GM21526 (cell line): ENCODE data around the gene ELF1.
A peak's percentile ranks its signal among the peaks of the same experiment; 100 is the strongest.
"Not testable (repeated sequence)": the region's sequence is repeated elsewhere in the genome, so short reads cannot be mapped to it uniquely, and the experiment has no call there.

Source experiments
- ATAC-seq: cut with Tn5 transposase; IDR thresholded peaks from one replicate; pipeline ENCODE4 v1.9.1; 2021; ENCODE audit warnings: moderate library complexity; ENCODE audit not compliant: unreplicated experiment, low FRiP score

ELF1 gene

DNA sequence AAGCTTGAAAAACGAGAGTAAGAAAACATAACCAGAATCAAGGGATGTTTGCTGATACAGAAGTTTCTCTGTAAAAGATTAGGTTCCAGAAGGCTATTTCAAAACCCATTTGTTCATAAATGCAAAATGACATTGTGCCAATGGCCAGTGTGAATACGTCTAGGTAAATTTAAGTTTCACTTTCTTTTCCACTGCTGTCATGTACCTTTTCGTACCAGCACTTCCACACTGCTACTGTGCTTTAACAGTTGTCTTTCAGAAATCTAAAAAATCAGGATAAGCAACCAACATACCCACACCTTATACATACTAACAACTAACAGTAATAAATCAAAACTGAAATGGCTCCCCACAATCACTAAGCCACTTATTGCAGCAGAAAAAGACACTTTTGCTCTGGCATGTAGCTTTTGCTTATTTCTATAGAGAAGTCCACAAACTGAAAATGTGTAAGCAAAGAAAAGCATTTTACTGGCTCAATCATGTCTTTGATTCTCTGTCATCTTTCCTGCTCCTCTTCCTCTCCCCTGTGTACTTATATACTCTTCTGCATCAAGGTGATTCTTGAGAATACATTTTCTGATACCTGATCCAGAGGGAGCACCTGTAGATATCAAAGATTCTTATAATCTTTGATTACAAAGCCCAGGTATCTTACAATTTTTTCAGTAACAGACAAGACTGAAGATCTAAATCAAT lies 34.3 kb downstream of the ELF1 start:
- ATAC-seq = peak; percentile 35

DNA sequence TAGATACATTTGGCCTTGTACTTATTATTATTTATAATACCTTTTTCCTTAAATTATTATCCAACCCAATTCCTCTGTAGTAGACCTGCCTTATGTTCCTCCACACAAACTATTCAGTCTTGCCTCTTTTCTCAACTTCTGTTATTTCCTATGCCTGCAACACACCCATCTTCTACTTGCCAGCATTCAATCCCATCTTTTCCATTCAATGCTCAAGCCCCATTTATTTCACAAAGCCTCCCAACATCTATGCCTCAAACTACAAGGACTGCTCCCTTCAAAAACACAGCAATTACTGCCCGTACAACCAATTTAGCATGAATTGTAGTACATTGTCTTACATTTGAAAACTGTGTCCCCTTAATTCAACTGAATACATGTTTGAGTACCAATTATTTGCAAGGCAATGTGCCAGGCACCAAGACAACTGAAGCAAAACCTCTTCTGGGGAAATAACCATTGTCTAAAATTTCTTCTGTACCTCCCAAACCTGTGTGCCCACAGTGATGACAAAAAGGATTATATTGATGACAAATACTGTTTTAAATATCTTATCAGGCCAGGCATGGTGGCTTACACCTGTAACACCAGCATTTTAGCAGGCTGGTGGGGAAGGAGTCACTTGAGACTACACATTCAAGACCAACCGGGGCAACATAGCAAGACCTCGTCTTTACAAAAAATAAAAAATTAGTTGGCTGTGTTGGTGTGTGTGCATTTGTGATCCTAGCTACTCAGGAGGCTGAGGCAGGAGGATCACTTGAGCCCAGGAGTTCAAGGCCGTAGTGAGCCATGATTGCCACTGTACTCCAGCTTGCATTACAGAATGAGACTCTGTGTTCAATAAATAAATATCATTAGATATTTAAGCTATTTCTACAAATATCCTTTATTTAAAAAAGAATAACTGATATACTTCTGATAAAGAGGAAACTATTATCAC lies 35.1 kb downstream of the ELF1 start:
- ATAC-seq = no peak

DNA sequence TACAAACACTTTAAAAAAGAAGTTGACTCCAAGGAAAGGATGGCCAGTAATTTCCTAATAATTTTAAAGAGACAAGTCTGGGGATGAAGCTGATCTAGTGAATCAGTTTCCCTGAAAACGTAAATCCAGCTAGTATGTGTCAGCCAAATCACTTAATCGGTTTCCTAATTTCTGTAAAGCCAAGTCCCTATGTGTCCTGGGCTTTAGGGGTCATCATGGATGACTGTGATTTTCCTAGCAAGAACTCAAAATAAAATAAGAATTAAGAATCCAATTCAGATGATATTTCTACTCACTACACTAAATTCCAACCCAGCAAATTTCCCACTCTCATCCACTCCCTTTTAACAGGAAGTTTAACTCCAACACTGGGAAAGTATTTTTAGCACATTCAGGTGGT lies 35.9 kb downstream of the ELF1 start:
- no peak for ATAC-seq

DNA sequence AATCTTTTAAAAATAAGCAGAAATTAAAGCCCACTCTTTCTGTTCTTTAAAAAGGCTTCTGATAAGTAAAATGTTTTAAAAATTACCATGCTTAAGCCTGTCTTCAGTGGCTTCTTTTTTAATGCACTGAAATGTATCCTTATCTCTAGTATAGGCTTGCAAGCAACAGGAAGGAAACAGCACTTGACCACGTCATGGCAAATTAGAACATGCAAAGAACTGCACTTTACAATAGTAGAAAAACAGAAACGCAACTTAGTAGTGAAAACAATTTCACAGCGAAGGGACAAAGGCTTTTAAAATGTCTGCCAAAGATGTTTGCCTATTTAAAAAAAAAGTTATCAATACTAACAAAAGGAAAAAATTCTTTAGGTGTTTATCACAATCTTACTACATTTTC lies 36.3 kb downstream of the ELF1 start:
- ATAC-seq = peak; percentile 52

DNA sequence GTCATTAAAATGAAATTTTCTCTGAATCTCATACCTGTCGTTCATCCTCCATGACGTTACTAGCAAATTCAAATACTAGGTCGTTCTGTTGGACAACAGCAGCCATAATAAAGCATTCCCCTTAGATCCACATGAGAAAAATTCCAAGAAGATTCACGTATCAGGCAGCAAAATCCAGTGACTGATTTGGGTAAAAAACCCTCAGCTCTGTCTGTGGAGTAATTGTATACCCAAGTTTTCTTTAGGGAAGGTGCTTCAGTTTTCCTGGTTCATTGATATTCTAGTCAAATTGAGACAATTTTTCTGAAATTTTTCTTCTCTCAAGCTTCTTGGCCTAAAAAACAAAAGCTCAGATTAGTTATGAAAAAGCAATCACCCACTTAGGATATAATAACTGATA lies 37.2 kb downstream of the ELF1 start:
- ATAC-seq = no peak

DNA sequence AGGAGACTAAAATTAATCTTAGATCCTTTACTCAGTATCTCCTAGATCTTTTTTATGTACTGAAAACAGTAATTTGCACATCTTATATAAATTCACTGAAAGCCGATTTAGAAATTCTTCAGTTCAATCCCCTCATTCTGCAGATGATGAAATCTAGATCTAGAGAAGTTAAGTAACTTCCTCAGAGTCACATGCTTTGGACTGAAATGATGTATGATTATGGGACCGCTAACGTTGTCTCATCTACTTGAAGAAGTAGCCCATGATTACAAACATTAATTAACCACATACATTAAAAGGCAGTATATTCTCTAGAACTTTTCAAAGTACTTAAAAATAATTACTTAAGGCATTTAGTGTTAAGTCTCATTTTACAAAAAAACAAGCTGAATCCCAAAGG lies 37.8 kb downstream of the ELF1 start:
- no peak for ATAC-seq

DNA sequence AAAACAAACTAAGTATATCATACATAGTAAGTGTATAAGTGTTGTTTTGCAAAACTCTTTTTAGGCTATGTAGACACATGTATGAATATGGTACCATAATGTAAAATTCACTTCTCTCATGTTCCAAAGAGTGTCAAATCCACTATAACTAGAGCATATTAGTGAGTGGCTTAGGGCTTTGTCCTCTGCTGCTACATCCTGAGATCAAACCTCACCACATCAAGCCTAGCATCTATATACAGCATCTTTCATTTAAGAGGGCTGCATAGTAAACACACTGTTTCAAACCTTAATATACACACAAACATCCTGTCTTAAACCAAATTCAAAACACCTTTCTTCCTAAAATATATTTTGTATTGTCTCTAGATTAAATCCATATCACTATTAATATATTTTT lies 38.7 kb downstream of the ELF1 start:
- no peak for ATAC-seq

DNA sequence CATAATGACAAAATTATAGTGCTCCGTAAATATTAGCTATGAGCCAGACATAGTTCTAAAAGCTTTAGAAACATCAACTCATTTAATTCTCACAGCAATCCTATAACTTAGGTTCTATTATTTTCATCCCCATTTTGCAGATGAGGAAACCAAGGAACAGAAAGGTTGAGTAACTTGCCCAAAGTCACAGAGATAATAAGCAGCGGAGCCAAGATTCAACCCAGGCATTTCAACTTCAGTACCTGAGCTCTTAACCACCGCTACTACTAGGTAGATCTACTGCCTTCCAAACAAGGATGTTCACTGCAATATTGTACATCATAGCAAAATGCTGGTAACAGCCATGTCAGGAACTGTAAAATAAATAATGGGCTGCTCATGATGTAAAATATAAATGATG lies 39.9 kb downstream of the ELF1 start:
- ATAC-seq = no peak

DNA sequence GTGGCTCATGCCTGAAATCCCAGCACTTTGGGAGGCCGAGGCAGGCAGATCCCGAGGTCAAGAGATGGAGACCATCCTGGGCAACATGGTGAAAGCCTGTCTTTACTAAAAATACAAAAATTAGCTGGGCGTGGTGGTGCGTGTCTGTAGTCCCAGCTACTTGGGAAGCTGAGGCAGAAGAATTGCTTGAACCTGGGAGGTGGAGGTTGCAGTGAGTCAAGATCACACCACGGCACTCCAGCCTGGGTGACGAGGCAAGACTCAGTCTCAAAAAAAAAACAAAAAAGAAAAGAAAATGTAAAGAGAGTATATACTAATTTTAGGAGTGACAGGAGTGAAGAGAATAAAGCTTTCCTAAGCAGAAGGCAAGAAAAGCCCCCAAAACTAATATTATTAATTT lies 41.0 kb downstream of the ELF1 start:
- not testable (repeated sequence) for ATAC-seq

DNA sequence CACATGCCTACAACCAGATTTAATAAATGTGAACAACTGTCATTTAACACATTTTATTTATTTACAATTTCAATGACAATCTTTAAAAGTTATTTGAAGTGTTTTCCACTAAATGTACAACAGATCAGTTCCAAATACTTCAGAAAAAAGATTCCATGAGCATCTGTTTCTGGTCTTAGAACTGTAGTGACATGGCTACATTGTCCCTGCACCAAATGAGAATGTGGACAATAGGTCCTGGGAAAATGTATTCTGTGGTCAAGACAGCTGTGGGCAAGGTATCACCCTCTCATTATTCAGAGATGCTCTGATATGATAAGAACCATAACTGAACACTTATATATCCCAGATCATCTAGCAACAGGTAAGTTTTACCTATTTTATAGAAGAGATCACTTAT lies 43.7 kb downstream of the ELF1 start:
- ATAC-seq = no peak

DNA sequence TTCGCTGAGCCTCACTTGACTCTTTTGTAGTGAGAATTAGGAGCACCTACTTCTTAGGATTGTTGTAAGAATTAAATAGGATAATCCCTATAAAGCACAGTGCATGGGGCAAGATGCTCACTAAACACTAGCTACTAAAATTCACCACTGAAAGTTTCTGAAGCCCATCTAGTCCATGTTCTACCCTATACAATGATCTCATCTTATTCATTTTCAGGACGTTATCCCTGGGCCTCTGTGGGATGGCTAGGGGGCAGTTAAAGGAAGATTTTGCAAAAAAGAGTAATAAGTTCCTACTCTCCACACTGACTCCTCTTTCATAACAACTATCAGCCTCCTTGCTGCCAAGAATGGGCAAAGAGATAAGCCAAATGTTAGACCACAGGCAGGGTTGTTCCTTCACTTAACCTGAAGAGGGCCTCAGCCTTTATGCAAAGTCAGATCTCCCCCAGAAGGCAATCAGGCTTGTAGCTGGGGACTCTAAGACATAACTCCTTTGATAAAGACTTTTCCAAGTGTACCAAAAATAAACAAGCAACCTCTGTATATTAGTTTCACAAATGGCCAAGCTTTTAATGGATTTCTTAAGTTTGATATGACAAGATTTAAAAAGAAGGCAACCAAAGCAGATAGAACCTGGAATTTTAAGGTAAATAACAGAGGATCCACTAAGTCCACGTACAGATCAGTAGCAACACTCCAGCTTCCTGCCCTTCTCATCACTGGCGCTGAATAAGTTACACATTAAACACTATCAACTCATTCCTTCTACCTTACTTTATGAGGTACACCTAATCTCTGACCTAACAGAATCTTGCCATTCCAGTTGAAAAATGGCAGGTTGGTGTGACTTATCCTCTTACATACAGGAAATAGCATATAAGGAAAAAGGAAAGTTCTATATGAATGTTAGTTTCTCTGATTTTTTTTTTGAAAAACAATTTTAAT lies 44.4 kb downstream of the ELF1 start:
- peak; percentile 70 for ATAC-seq

DNA sequence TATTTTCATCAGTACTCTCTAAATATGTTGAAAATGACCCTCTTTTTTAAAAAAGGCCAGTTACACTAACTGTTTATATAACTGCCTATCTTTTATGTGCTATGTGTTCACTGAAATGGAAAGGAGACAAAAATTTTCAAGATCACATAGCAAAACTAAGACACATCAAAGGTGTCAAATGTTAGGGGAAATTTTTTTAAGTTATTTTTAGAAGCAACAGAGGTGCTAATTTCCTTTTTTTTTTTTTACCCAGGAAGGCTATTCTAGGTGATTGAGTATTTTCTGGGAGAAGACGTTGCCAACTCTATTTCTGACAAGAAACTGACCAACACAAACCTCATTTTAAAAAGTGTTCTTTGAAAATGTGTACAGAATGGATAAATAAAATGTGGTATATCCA lies 45.7 kb downstream of the ELF1 start:
- no peak for ATAC-seq

DNA sequence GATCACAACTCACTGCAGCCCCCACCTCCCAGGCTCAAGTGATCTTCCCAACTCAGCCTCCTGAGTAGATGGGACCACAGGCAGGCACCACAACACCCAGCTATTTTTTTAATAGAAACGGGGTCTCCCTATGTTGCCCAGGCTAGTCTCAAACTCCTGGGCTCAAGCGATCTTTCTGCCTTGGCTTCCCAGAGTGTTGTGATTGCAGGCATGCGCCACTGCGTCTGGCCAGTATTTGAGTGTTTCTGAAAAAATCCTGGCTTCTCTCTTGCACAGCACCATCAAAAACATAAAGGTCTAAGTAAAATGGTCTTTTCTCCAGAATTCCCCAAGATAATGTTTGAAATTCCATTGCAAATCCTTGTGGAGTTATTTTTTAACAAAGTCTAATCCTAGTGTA lies 47.8 kb downstream of the ELF1 start:
- ATAC-seq = no peak

DNA sequence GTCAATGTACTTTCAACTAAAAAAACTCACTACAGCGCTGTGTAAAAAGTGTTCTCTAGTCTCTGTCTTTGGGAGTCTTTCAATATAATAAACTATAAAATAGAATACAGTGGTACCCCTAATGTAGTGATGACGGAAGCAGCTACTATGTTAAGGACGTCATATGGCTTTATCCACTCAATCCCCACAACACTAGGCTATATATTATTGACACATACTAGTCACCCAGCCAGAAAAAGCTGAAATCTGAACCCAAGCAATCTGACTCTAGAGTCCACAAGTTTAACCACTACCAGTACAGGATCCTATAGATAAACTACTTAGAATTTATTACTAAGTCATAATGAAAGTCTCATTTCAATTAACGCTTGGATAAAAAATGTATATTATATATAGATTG lies 48.3 kb downstream of the ELF1 start:
- no peak for ATAC-seq

DNA sequence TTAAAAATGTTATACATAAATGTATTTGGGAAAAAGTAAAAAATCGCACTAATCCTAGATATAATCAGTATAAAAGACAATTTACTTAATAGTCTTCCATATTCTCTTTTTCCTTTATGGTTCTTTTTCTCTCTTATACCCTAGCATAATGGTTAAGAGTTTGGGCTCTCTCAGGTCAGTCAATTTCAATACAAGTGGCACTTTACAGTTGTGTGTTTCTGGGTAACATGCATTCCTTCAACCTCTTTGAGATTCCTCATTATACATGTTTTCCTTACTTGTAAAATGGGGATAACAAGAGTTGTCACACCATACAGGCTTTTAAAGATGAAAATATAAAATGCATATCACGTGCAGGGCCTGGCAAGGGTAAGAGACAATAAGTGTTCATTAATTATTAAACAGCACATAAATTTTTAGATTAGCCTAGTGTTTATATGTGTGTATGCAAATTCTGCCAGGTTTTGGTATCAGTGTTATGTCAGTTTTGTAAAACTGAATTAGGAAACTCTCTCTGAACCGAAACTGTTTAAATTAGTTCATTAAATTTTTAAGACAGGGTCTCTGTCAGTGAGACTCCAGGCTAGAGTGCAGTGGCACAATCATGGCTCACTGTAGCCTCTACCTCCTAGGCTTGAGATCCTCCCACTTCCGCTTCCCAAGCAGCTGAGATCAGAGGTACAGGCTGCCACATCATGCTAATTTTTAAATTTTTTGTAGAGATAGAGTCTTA lies 49.8 kb downstream of the ELF1 start:
- peak; percentile 45 for ATAC-seq

DNA sequence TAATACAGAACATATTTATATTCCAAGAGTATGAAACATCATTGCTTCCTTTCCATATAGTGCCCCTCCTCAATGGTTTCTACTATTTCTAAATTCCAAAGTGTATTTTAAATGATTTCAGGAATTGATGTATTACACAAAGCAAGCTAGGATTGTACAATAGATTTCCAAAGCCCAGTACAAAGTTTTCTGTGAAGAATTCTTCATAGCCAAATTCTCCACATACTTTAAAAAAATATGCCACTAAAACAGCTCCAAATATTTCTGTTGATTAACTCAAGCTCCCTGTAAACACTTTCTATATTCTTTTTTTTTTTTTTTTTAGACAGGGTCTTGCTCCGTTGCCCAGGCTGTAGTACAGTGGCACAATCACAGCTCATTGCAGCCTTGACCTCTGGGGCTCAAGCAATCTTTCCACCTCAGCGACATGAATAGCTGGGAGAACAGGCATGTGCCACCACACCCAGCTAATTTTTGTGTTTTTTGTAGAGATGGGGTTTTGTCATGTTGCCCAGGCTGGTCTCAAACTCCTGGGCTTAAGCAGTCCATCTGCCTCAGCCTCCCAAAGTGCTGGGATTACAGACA lies 50.6 kb downstream of the ELF1 start:
- ATAC-seq = no peak

DNA sequence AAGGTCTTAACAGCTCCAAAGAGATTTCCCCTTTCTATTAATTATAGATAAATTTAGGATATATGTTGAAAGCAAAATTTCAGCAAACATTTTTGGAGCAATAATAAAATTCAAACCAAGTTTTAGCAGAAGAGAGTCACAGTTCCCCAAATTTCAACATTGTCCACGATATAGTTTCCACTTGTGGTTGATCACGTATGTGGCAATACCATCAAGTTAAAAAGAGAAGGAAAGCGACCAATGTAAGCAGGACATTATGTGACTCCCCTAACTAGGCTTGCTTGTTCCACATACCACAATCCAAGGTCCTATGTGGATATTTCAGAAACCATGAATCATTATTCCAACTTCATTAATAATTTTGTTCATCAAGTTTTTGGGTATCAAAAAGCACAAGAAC lies 52.8 kb downstream of the ELF1 start:
- ATAC-seq = no peak

DNA sequence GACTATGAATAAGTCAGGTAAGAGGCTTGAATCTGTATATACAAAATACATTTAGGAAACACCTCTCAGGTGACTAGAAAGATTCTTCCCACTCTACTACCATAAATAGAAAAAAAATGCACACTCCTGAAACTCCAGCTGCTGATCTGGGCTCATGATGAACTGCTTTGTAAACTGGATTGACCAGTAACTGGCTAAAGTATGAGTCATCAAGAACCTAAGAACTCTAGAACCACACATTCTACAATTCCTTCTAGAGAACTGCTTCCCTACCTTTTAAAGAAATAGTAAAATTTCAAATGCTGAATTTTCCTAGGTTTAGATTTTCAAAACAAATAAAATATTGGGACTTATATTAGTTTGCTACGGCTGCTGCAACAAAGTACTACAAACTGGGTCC lies 55.2 kb downstream of the ELF1 start:
- ATAC-seq = no peak

DNA sequence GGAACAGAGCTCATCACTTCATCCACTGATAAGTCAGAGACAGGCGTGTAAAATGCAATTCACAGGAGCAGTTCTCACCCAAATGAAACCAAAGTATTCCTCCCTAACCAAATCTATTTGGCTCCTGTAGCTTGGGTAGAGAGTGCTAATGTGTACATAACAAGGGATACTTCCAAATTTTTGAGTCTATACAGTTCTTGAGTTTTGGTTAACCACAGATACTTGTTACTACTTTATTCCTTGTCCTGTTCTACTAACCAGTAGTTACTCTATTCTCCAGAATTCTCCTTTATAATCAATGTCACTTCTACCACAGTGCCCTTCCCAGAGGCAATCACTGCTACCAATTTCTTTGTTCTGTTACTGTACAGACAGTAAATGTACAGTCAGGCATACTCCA lies 57.3 kb downstream of the ELF1 start:
- no peak for ATAC-seq

DNA sequence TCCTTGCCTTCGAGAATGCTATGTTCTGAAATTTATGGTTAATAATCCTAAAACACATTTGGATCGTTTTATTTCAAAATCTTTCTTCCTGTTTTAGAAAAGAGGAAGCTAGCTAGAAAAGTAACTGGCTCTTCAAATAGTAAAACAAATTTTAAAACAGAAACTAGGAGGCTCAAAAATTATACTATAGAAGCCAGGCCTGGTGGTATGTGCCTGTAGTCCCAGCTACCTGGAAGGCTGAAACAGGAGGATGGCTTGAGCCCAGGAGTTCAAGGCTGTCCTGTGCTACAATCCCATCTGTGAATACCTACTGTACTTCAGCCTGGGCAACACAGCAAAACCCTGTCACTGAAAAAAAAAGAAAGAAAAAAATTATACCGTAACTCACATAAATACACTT lies 57.9 kb downstream of the ELF1 start:
- ATAC-seq = no peak
